Measurements from ENCODE around the gene TMEM117. TPM values are rescaled to one million over a fixed set of nuclear protein-coding genes. Genes with fewer than 3 reads are reported as not detected.
"Not testable (repeated sequence)": the region's sequence is repeated elsewhere in the genome, so short reads cannot be mapped to it uniquely, and the experiment has no call there.

The TMEM117 gene
- total RNA-seq, 1 experiment from 2014 or later, result 7.8 TPM

DNA sequence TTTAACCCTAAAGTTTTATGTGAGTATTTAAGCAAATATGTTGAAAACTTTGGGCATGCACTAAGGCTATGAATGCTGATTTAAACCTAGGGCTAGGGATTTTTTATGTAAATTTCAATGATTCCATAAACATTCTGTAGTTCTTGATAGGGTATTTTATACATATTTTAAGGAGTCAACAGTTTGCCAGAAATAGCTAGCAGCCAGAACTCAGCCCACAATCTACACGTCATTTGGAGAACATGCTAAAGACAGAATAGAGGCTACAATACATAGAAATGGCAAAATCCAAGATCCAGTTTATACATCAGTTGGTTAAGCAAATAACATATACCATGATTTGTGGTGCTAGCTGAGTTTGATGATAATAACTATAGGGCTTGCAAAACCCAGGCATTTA lies 184.7 kb downstream of the TMEM117 start:
- DNase-seq (ENCODE audit: low spot score), result no peak

DNA sequence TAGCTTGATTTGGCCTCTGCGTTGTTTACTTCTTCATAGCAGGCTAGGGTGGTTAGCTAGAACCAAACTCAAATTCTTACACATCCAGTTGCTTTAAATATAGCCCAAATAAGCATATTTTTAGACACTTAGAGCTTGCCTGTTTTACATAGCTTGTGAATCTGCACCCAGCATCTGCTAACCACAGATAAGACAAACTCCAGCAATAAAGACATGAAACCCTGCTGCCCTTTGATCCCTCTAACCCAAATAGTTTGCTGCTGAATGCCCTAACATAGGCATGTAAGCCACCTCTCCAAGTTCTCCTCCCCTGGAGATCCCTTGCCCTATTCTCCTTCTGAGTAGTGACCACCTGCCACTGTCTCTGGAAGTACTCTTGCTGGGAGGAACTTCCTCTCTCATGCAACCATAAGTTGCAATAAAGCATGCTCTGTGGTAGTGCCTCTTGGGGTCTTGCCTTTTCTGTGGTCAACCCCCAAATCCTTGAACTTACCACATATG lies 185.6 kb downstream of the TMEM117 start:
- DNase-seq (ENCODE audit: low spot score), result no peak

DNA sequence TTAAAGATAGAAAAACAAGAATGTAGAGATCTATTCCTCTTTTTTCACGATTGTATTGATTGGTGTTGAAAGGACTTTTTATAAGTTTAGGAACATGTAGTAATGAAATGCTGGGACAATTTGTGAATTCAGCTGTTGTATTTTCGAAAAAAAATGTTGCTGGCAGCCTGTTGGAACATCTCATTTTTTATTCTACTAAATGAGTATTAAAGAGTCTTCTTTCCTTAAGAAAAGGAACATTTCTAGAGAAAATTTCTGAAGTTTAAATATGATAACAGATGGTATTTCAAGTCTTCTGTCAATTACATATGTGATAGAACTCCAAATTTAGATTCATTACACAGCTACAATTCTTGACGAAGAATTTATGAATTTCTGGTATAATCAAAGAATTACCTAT lies 189.6 kb downstream of the TMEM117 start:
- DNase-seq (ENCODE audit: low spot score), result no peak

DNA sequence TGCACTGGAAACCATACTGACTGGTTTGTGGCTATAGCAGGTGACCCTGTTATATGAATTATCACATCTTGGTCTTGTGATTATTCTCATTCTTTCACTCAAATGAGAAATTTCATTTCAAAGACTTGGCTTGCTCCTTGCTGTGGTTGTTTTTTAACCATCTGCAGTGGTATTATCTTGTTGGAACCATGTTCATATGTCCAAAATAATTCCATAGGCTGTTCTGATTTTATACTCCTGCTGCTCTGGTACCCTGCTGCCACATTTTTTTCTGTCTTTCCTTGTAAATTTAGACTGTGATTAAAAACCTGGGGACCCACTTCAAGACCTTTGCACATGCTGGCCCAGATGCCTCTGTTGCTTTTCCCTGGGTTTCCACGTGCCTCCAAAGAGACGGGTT lies 190.2 kb downstream of the TMEM117 start:
- no peak for DNase-seq (ENCODE audit: low spot score)

DNA sequence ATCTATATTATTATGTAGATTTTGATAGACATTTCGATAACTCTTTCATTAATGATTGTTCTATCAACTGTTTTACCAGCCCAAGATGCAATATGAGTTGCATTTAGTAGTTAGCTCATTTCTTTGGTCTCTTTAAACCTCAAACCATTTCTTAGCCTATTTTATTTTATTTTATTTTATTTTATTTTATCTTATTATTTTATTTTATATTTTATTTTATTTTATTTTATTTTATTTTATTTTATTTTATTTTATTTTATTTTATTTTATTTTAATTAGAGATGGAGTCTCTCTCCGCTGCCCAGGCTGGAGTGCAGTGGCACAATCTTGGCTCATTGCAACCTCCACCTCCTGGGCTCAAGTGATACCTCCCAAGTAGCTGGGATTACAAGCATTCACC lies 191.0 kb downstream of the TMEM117 start:
- DNase-seq (ENCODE audit: low spot score), result not testable (repeated sequence)

DNA sequence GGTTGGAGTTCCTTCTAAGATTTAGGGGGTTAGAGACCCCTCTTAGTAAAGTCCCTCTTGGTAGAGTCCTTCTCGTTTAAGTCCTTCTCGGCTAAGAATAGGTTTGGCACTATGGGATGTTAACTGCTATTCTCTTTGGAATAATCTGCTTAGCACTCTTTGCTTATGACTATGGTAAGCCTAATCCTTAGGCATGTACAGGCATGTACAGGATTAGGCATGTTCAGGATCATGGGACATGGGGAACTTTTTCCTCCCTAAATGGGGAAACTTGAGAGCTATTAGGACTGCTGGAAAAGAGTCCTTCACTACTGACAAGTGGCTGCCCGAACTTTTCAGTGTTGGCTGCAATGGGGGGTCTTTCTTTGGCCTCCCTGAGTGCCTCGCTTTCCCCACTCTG lies 193.3 kb downstream of the TMEM117 start:
- DNase-seq (ENCODE audit: low spot score), result no peak

DNA sequence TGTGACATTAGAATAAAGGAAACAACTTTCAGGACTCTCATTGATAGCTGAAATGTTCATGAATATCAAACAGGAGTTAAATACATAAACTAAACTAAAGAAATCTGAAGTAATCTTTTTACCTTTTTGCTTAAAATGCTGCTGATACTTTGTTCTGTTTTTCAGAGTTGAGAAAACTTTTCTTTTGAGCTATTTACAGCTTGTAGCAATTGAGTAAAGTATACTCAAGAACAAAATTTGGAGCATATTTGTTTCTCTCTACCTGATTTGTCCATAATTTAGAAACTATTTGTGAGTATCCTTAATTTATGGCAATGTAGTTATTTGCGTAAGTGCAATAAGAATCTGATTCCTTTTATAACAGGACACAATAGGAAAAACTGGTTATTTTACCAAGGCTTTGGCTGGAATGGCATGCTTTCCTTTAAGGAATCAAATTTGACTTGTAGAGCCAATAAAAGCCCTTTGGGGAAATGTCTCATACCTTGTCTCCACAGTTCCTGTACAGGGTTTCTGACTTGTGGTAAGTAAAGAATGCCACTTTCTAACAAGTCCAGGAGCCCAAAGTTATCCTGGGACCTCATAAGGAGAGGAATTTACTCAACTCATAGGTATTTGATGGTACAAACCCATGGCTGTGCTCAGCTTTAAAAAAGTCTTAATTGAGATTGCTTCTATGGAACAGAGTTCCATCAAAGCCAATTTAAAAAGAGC lies 195.7 kb downstream of the TMEM117 start:
- no peak for DNase-seq (ENCODE audit: low spot score)

DNA sequence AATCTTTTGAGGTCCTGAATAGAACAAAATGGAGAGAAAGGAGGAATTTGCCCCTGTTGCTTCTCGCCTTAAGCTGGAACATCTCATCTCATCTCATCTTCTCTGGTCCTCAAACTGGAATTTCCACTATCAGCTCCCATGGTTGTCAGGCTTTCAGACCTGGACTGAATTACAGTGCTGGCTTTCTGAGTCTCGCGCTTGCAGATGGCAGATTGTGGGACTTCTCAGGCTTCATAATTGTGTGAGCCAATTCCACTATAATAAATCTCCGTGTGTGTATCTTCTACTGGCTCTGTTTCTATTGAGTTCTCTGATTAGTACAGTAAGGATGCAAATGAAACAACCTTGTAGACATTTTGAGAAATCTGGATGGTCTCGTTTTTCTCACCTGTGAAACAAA lies 199.0 kb downstream of the TMEM117 start:
- DNase-seq (ENCODE audit: low spot score), result no peak

DNA sequence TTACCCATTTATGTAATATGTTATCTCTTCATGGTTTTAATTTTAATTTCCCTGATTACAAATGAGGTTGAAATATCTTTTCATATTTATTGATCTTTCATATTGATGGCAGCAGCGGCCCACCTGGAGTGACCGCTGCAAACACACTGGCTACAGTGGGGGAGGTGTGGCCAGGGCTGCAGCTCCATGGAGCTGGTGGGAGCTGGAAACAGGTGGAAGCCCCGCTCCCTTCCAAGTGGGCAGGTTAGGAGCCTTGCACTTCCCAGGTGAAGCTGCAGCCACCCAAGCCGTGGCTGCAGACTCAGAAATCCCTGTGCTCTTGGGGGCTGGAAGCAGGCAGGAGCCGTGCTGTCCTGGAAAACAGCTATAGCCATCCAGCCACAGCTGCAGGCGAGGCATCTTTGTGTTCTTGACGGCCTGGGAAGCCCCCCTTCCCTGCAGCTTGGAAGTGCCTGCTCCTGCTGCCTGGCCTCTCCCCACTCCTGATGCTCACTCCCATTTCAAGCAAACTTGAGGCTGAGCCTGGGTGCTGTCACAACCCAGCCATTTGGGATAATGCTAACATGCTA lies 201.1 kb downstream of the TMEM117 start:
- no peak for DNase-seq (ENCODE audit: low spot score)

DNA sequence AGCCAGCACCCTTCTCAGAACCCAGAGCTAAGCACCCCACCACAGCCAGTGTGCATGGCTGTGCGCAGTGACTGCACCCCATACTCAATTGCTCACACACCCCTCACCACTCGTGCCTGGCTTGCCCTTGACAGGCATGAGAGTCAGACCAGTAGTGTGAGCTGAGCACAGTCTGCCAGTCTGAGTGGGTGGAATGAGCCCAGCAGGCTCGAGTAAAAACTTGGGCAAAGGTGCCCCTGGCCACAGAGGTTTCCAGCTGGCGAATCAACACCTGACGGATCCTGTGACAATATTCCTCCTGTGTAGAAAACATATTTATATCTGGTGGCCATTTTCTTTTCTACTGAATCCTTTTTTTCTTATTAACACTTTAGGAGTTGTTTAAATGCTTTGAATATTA lies 202.5 kb downstream of the TMEM117 start:
- DNase-seq (ENCODE audit: low spot score), result no peak

DNA sequence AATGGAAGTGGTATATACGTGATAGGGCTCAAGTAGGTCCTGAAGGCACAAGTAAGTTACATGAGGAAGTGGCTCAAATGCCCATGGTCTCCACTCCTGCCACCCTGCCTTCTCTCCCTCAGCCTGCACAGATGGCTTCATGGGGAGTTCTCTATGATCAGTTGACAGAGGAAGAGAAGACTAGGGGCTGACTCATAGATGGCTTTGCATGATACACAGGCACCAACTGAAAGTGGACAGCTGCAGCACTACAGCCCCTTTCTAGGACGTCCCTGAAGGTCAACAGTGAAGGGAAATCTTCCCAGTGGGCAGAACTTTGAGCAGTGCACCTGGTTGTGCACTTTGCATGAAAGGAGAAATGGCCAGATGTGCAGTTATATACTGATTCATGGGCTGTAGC lies 208.6 kb downstream of the TMEM117 start:
- not testable (repeated sequence) for DNase-seq (ENCODE audit: low spot score)

DNA sequence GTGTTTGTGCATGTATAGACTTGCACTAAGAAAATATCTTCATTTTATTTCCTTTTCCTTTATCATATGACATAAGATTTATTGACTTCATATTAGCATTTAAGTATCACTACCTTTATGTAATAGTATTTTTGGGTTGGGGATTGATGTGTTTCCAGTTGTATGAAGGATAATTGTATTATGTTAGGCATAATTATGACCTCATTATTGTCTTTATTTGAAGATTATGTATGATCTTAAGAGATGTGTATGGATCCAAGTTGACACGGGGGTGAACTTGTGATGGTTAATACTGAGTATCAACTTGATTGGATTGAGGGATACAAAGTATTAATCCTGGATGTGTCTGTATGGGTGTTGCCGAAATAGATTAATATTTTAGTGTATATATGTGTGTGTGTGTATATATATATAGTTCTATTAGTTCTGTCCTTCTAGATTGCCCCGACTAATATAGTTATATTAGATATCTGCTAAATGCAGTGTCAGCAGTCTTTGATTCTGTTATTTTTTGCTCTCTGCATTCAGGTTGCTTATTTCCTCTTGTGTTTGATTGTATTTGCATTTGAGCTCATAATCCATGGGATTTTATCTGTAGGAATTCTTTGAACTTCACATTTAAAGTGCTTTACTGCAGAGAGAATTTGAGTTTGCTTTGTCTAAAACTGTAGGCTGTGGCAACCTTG lies 211.0 kb downstream of the TMEM117 start:
- no peak for DNase-seq (ENCODE audit: low spot score)

DNA sequence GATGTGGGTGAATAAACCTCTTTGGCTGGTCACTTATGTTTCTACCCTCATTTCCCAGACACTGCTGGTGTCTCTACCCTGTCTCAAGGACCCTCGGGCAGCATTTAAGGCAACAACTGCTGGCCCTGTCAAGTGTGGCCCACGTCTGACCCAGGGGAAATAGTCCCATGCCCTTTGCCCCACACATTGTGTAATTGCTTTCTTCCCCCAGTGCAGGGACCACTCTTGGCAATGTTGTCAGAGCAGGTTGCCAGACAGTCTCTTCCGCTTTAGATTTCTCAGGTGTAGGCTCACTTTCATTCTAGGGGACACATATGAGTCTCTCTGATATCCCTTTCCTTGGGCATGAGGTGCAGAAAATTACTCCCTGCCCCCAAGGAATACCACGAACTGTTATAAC lies 216.7 kb downstream of the TMEM117 start:
- DNase-seq (ENCODE audit: low spot score), result no peak

DNA sequence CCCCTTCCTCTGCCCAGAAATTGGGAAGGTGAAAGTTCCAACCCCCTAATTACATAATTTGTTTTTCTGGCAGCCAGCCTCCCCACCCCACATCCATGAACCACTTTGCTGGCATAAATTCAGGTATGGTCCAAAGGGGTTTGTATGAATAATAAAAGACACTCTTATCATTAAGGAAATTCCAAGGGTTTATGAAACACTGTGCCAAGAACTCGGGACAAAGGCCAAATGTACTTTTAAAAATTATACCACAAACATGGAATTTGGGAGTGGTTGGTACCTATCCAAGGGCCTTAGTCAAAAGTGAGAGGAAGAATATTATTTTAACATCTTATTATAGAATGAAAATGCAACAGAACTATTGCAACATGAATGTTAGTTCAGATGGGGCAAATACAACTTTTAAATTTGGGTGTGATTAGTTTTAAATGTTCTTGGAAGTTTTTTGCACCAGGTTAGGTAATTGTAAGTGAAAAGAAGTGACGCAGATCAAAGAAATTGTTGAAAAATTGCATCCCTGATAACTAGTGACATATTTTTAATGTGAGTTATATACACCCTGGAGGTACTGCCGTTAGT lies 217.8 kb downstream of the TMEM117 start:
- no peak for DNase-seq (ENCODE audit: low spot score)

DNA sequence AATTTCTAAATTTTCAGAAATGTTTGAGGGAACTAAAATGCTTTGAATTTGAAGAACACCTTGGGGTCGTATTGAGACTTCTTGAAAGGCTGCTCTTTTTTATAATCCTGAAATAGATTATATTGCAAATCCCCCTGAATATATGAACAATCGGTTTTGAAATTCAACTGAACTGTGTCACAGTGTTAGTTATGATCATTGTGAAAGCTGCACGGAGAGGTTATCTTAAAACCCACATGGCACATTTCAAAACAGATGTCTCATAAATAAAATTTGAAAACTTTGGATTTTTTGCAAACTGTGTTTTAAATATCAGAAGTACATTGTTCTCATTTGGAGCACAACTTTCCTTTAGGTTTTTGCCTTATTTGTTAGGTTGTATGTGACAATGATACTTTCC lies 218.4 kb downstream of the TMEM117 start:
- no peak for DNase-seq (ENCODE audit: low spot score)

DNA sequence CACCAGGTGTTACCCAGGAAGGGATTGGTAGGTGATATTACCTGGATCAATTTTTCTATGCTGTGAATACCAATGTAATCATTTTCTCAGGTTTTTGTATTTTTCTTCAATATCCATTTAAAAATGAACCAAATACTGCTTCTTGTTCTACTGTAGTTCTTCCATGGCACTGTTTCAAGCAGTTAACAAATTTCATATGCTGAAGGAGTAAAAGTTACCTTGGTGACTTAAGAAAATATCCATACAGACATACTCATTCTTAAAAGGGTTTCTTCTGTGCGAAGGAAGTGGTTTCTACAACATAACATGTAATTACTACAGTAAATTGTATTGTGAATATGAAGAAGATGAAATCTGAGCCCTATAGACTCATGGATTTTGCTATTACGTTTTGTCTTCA lies 222.5 kb downstream of the TMEM117 start:
- DNase-seq (ENCODE audit: low spot score), result no peak

DNA sequence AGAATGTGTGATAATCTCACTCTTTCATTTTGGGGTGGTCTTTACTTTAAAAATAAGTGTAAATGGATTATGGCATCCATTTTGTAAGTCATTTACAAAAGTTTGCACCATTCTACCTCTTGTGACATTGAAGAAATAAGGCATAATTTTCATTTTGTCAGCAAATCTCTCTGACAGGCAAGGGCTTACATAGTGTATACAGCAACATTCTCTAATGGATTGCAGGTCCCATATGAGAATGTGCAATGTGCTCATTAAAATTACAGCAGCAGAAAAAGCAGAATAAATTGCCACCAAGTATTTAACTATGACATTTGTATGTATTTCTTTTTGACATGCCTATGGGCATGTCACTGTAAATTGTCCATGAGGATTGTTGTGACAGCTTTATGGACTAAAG lies 223.6 kb downstream of the TMEM117 start:
- DNase-seq (ENCODE audit: low spot score), result no peak

DNA sequence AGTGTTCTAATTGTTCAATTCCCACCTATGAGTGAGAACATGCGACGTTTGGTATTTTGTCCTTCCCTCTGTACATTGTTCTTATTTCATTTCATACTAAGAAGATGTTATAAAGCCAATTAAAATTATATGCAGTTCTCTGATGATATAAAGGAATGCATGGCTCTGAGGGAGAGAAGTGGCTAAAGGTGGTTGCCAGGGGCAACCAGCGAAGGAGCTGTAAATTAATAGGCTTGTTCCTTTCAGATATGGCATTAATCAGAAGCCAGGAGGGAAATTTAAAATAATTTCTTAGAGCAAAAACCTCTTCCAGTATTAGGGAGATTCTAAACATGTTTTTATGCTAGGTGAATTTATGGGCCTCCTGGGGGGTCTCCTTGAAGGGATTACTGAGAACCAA lies 227.8 kb downstream of the TMEM117 start:
- no peak for DNase-seq (ENCODE audit: low spot score)

DNA sequence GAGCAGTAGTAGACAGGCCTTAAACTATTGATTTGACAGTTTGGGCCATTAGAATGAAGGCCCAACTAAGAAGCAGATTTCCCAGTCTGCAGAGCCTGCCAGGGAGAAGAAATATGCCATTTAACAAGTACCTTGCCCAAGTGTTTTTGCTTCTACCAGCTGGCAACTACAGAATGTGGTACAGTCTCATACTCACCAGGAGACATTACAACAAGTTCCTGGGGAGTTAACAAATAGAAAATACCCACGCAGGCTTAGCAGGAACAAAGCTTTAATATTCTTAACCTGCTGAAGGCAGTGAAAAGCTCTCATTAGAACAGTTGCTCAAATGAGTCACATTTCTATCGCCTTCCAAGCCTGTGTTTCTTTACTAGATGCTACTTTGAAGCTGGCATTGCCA lies 241.0 kb downstream of the TMEM117 start:
- no peak for DNase-seq (ENCODE audit: low spot score)

DNA sequence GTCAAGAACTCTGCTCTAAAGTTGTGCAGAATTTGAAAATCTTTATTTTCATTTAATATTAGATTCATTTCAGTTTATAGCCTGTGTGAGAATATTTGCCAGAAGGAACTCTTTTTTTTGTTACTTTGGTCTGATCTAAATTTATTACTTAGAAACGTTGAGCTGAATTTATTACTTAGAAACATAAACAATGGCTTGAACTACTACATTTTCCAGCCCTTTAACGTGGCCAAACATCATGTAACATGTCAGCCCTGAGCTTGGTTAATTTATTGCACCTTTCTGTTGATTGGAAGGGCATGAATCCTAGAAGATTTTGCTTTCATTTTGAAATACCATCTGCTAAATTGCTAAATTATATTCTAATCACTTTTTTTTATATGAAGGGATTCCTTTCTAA lies 241.4 kb downstream of the TMEM117 start:
- no peak for DNase-seq (ENCODE audit: low spot score)

DNA sequence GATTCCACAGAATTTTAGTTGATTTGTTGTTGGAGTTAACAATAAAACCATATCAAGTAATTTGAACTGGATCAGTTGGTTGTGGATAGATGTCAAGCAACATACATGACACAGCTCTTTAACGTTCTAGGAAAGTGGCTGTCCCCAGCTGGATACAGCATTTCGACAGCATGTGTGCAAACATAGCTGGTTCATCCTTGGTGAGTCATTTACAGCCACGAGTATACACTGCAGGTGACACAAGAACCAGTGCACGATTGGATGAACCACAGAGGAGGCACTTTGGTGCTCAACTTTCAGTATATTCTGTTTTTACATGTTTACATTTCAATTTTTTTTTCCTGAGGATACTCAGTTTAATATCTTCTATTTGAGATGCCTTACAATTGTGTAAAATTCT lies 242.4 kb downstream of the TMEM117 start:
- DNase-seq (ENCODE audit: low spot score), result no peak

DNA sequence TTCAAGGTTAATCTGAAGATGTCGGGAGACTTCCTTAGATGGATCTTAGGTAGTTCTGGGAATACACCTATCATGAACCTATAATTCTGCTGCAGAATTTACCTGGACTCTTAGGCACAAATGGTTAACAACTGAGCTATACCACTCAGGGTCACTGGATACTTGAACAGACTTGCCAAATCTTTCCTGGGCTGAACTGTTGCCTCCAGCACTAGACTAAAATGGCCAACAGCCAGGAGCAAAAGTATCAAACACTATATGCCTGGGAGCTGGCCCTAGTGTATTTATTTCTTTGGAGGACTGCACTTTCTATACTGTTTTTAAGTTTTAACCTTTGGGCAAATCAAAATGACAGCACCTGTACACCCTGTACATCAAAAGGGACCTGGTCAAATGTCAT lies 252.8 kb downstream of the TMEM117 start:
- DNase-seq (ENCODE audit: low spot score), result no peak
